CD4-positive, alpha-beta T cell (primary cell): ENCODE results near the gene IL4I1. TPM values are rescaled to one million over a fixed set of nuclear protein-coding genes. Genes with fewer than 3 reads are reported as not detected.
A peak's percentile ranks its signal among the peaks of the same experiment; 100 is the strongest.

Source experiments
- ATAC-seq: fragments of 200-7000 bp; cut with Tn5 transposase; one replicate; pipeline ENCODE4 v1.10.0; 2022; ENCODE audit warnings: mild to moderate bottlenecking; ENCODE audit not compliant: poor library complexity
- CTCF ChIA-PET: fragments of 350-600 bp; sonication (Branson Sonifier 250); formaldehyde crosslinking; loops from one replicate; lab custom pipeline; 2021; ENCODE audit warnings: antibody characterized with exemption, inconsistent platforms; lab: Charles Lee
- POLR2A ChIA-PET: fragments of 350-600 bp; sonication (Branson Sonifier 250); formaldehyde crosslinking; loops from one replicate; lab custom pipeline; 2021; ENCODE audit warnings: antibody characterized with exemption, inconsistent platforms; lab: Charles Lee
- DNase-seq, 14 experiments: peaks; one replicate each; pipeline ENCODE4 v3.0.0-alpha.2; 2013 to 2020; ENCODE audit warnings: mixed read lengths in 2 of 14
- H3K27ac ChIP-seq, 2 donors: one replicate each; pipeline versions ENCODE4 v1.5.1 to v1.7.0; 2013; ENCODE audit warnings: low read length in 2 of 2, low read depth in 1 of 2, mild to moderate bottlenecking in 1 of 2
- H3K27me3 ChIP-seq, 2 experiments: 1 replicate in 1 of 2; 2 replicates in 1 of 2; pipeline versions ENCODE4 v1.6.1 to v1.7.0; 2013; ENCODE audit warnings: low read length in 2 of 2, control low read depth in 1 of 2, mild to moderate bottlenecking in 1 of 2, moderate library complexity in 1 of 2; ENCODE audit not compliant: insufficient read depth in 2 of 2, control insufficient read depth in 1 of 2
- H3K36me3 ChIP-seq: one replicate; pipeline ENCODE4 v1.6.1; 2013; ENCODE audit warnings: low read length, control low read depth; ENCODE audit not compliant: insufficient read depth
- H3K4me1 ChIP-seq: one replicate; pipeline ENCODE4 v1.6.1; 2013; ENCODE audit warnings: low read length, control low read depth; ENCODE audit not compliant: insufficient read depth
- H3K4me3 ChIP-seq: one replicate; pipeline ENCODE4 v1.5.1; 2013; ENCODE audit warnings: mild to moderate bottlenecking, low read length, moderate library complexity
- H3K9me3 ChIP-seq, 2 experiments: 1 replicate in 1 of 2; 2 replicates in 1 of 2; pipeline versions ENCODE4 v1.6.1 to v1.7.0; 2013; ENCODE audit warnings: low read length in 2 of 2, mild to moderate bottlenecking in 2 of 2, control low read depth in 1 of 2, moderate library complexity in 1 of 2; ENCODE audit not compliant: control insufficient read depth in 1 of 2, insufficient read depth in 1 of 2
- H3K27ac Mint-ChIP-seq: one replicate; pipeline ENCODE4 v1.8.0; 2020; ENCODE audit warnings: mixed read lengths
- H3K27me3 Mint-ChIP-seq: one replicate; pipeline ENCODE4 v1.8.0; 2021; ENCODE audit warnings: mixed read lengths
- H3K36me3 Mint-ChIP-seq: one replicate; pipeline ENCODE4 v1.8.0; 2021; ENCODE audit warnings: low read depth, mixed read lengths
- H3K4me1 Mint-ChIP-seq: one replicate; pipeline ENCODE4 v1.8.0; 2021; ENCODE audit warnings: low read depth, mixed read lengths
- H3K4me3 Mint-ChIP-seq: one replicate; pipeline ENCODE4 v1.8.0; 2020; ENCODE audit warnings: mild to moderate bottlenecking, mixed read lengths
- H3K9me3 Mint-ChIP-seq: one replicate; pipeline ENCODE4 v1.8.0; 2020; ENCODE audit warnings: mixed read lengths
- intact Hi-C, 2 experiments: fragments of 100-400 bp; cut with DNase I in 1 of 2; cut with micrococcal nuclease in 1 of 2; formaldehyde crosslinking; loops; one replicate each; pipeline versions ENCODE4 v1.15.1 to v1.9.0; 2023 to 2025; cut with DNase I, micrococcal nuclease
- total RNA-seq, 174 experiments: library from RNA in 2 of 174; stranded (reverse) in 2 of 174; gene quantifications; one replicate each; pipeline ENCODE4 v1.2.3 and lab custom pipeline; 2021 to 2026
- TF ChIP-seq, protein P1 (sequence below): fragments of 200-600 bp; IDR thresholded peaks from one replicate; pipeline ENCODE4 v1.8.0; 2022; ENCODE audit warnings: antibody characterized with exemption, mild to moderate bottlenecking

Gene IL4I1
- total RNA-seq, 2 experiments from 2014 or later, result 4.7 to 5.4 TPM

DNA sequence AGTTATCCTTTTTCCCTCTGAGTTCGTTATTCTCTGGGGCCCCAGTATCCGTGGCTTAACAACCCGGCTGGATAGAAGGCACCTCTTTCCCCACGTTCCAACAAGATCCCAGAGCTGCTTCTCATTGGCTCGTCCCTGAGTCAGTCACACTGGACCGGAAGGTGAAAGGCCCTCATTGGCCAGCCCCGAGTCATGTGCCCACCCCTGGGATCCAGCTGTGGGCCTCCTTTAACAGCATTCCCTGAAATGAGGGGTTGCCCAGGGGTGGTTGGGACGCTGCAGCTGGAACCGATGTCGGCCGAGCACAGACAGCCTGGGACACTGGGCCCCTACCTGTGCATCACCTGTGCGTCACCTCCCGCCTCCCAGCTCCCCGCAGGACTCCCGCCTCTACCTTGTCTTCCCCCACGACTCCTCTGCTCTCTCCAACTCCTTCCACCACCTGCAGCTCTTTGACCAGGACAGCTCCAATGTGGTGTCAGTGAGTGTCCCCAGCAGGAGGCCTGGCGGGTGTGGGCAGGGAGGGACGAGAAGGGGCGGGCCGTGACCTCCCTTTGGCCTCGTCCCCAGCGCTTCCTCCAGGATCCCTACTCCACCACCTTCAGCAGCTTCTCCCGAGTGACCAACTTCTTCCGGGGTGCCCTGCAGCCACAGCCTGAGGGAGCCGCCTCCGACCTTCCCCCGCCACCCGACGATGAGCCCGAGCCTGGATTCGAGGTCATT lies 14.9 kb downstream of the IL4I1 start:
- peaks cover 74% of the 10 kb centered on the region for H3K36me3 ChIP-seq

DNA sequence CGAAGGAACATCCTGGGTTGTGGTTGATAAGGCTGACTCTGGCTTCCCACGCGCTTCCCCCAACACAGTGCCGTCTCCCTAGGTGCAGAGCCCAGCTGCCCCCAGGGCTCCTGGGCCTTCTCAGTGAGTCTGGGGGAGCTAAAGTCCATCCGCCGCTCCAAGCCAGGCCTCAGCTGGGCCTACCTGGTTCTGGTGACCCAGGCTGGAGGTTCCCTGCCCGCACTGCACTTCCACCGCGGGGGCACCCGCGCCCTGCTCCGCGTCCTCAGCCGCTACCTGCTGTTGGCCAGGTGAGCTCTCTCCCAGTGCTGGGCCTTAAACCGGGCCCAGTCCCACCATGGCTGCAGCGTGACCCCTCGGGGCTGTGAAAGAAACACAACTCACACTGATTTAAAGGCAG lies 15.5 kb downstream of the IL4I1 start:
- Mint-ChIP-seq H3K27me3 (no peaks in the 10 kb centered on the region), H3K9me3 (no peaks in the 10 kb centered on the region), H3K27ac (no peak overlapping the region), H3K36me3 (peaks cover 60% of the 10 kb centered on the region), H3K4me1 (peaks cover 13% of the 10 kb centered on the region), H3K4me3 (no peak overlapping the region)
- ATAC-seq, result no peak
- H3K4me3 ChIP-seq, result no peak overlapping the region
- no peak for DNase-seq
- peaks cover 23% of the 10 kb centered on the region for H3K4me1 ChIP-seq
- CTCF ChIA-PET, result no interaction called here
- intact Hi-C loops, result no loop called here
- H3K9me3 ChIP-seq, result peaks cover 0 to 3% of the 10 kb centered on the region in 2 experiments
- TF ChIP-seq, protein P1, sequence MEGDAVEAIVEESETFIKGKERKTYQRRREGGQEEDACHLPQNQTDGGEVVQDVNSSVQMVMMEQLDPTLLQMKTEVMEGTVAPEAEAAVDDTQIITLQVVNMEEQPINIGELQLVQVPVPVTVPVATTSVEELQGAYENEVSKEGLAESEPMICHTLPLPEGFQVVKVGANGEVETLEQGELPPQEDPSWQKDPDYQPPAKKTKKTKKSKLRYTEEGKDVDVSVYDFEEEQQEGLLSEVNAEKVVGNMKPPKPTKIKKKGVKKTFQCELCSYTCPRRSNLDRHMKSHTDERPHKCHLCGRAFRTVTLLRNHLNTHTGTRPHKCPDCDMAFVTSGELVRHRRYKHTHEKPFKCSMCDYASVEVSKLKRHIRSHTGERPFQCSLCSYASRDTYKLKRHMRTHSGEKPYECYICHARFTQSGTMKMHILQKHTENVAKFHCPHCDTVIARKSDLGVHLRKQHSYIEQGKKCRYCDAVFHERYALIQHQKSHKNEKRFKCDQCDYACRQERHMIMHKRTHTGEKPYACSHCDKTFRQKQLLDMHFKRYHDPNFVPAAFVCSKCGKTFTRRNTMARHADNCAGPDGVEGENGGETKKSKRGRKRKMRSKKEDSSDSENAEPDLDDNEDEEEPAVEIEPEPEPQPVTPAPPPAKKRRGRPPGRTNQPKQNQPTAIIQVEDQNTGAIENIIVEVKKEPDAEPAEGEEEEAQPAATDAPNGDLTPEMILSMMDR, result no peak
- H3K27me3 ChIP-seq, result no peaks in the 10 kb centered on the region
- H3K36me3 ChIP-seq, result peaks cover 71% of the 10 kb centered on the region
- POLR2A ChIA-PET, result no interaction called here
- H3K27ac ChIP-seq, result no peak overlapping the region

More for the DNA sequence above, 14.9 kb downstream of the IL4I1 start:
- POLR2A ChIA-PET, result no interaction called here
- H3K27me3 Mint-ChIP-seq, result no peaks in the 10 kb centered on the region
- TF ChIP-seq, protein P1, result no peak
- no peak overlapping the region for H3K27ac Mint-ChIP-seq
- intact Hi-C loops, result no loop called here
- peaks cover 0 to 3% of the 10 kb centered on the region in 2 experiments for H3K9me3 ChIP-seq
- H3K27ac ChIP-seq, result no peak overlapping the region
- peaks cover 13% of the 10 kb centered on the region for H3K4me1 Mint-ChIP-seq
- peaks cover 64% of the 10 kb centered on the region for H3K36me3 Mint-ChIP-seq
- no peaks in the 10 kb centered on the region for H3K9me3 Mint-ChIP-seq
- H3K4me1 ChIP-seq, result peaks cover 23% of the 10 kb centered on the region
- no peak for DNase-seq
- CTCF ChIA-PET, result no interaction called here
- no peak overlapping the region for H3K4me3 Mint-ChIP-seq
- ATAC-seq, result no peak
- no peaks in the 10 kb centered on the region for H3K27me3 ChIP-seq
- no peak overlapping the region for H3K4me3 ChIP-seq

DNA sequence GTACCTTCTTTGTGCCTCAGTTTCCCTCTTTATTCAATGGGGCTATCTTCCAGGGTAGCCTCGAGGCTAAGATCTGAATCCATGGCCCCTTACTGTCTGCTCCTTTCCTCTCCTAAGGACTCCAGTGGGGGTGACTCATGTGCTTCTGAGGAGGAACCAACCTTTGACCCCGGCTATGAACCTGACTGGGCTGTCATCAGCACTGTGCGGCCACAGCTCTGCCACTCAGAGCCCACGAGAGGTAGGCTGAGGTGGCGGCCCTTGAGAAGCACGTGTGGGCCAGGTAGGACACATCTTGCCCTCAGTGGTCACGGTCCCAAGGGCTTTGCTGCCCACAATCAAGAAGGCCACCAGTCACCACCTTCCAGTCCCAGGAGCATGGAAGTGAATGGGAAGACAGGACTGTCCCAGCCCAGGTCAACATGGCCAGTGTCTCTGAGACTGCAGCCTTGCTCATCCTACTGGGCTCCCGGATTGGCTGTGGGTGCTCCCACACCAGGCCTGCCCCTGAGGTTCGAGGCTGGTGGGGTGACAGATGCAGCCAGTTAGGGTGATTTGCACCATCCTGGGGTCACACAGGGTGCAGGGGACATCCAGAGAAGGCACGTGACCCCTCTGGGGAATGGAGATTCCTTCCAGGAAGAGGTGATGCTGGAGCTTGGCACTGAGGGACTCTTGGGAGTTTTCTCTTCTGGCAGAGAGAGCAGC lies 16.4 kb downstream of the IL4I1 start:
- POLR2A ChIA-PET, result no interaction called here
- intact Hi-C loops, result no loop called here
- H3K27ac Mint-ChIP-seq, result no peak overlapping the region
- no peak overlapping the region for H3K4me3 ChIP-seq
- peaks cover 18% of the 10 kb centered on the region for H3K4me1 Mint-ChIP-seq
- peaks cover 56% of the 10 kb centered on the region for H3K36me3 Mint-ChIP-seq
- H3K27me3 Mint-ChIP-seq, result no peaks in the 10 kb centered on the region
- peaks cover 0 to 3% of the 10 kb centered on the region in 2 experiments for H3K9me3 ChIP-seq
- H3K27ac ChIP-seq, result no peak overlapping the region
- TF ChIP-seq, protein P1, result no peak
- H3K4me3 Mint-ChIP-seq, result peak overlapping the region; percentile 5
- CTCF ChIA-PET, result no interaction called here
- H3K4me1 ChIP-seq, result peaks cover 30% of the 10 kb centered on the region
- ATAC-seq (no peak), DNase-seq (no peak)
- no peaks in the 10 kb centered on the region for H3K9me3 Mint-ChIP-seq
- no peaks in the 10 kb centered on the region for H3K27me3 ChIP-seq
- peaks cover 66% of the 10 kb centered on the region for H3K36me3 ChIP-seq
